ENCODE data around the gene GPR84.

- TF ChIP-seq CTCF (IDR thresholded peaks at IDR 0.05; ENCODE audit: low read length): no peak
- no peak for TF ChIP-seq EZH2 (IDR thresholded peaks at IDR 0.05; ENCODE audit: borderline replicate concordance, low read length)
Measured at GRCh38 chr12:54356951-54357356, 7.3 kb downstream of the GPR84 start.

All from OCI-LY1 (cell line).